Aorta (tissue), 5 donors: ENCODE measurements around the gene TCEAL5. TPM values are rescaled to one million over a fixed set of nuclear protein-coding genes. Genes with fewer than 3 reads are reported as not detected.
A peak's percentile ranks its signal among the peaks of the same experiment; 100 is the strongest.

Experiments
- ATAC-seq: fragments of 200-7000 bp; cut with Tn5 transposase; one replicate; pipeline ENCODE4 v1.9.1; 2022; ENCODE audit warnings: moderate library complexity; ENCODE audit not compliant: low FRiP score
- DNase-seq, 2 donors: peaks; one replicate each; pipeline ENCODE4 v3.0.0-alpha.2; 2020
- H3K27ac ChIP-seq, 2 donors: one replicate each; pipeline ENCODE4 v1.5.1; 2013; ENCODE audit warnings: low read length in 2 of 2, mild to moderate bottlenecking in 2 of 2, moderate library complexity in 2 of 2, control low read depth in 1 of 2, inconsistent platforms in 1 of 2, low read depth in 1 of 2
- H3K27me3 ChIP-seq, 2 donors: one replicate each; pipeline ENCODE4 v1.6.1; 2013; ENCODE audit warnings: control low read depth in 1 of 2, low read length in 1 of 2, mild to moderate bottlenecking in 1 of 2, moderate library complexity in 1 of 2; ENCODE audit not compliant: insufficient read depth in 2 of 2, control insufficient read depth in 1 of 2
- H3K36me3 ChIP-seq, 2 donors: one replicate each; pipeline ENCODE4 v1.6.1; 2013; ENCODE audit warnings: control low read depth in 1 of 2, low read length in 1 of 2, mild to moderate bottlenecking in 1 of 2; ENCODE audit not compliant: insufficient read depth in 2 of 2, control insufficient read depth in 1 of 2
- H3K4me1 ChIP-seq, 2 donors: one replicate each; pipeline ENCODE4 v1.6.1; 2013; ENCODE audit warnings: low read length in 2 of 2, control low read depth in 1 of 2, mild to moderate bottlenecking in 1 of 2, moderate library complexity in 1 of 2; ENCODE audit not compliant: insufficient read depth in 2 of 2, control insufficient read depth in 1 of 2
- H3K4me3 ChIP-seq, 2 donors: one replicate each; pipeline ENCODE4 v1.5.1; 2013; ENCODE audit warnings: low read length in 2 of 2, control low read depth in 1 of 2, mild to moderate bottlenecking in 1 of 2
- H3K9me3 ChIP-seq: one replicate; pipeline ENCODE4 v1.6.1; 2013; ENCODE audit warnings: mild to moderate bottlenecking, low read length; ENCODE audit not compliant: control insufficient read depth
- WGBS, 2 donors: extraction: QIAGEN DNeasy Blood & Tissue Kit; methylation state at CpG; one replicate each; pipeline ENCODE4 v1.1.7; 2013; 5-methylcytosine and 5-hydroxymethylcytosine counted together
- intact Hi-C, 2 donors: fragments of 100-400 bp; cut with DNase I; formaldehyde crosslinking; loops; one replicate each; pipeline versions ENCODE4 v1.14.2 to v1.15.0; 2022
- polyA plus RNA-seq, 2 donors: library from polyadenylated mRNA; stranded (reverse); fragments of 200-250 nt; gene quantifications; one replicate each; pipeline ENCODE4 v1.2.3, GENCODE V29; 2013
- total RNA-seq, 2 donors: library from RNA; stranded (reverse); fragmentation: NEBNext Ultra II Directional; extraction: Animal tissue kit (Norgen Biotek cat#: 25700); gene quantifications; one replicate each; pipeline ENCODE4 v1.2.1, GENCODE V29; 2021
- donor health status: healthy with polysubstance abuse.
- donor health status: Bipolar disorder and iron deficiency.
- donor health status: DM: no; HTN: no; CAD: no.
- donor health status: DM: no; HTN: no; CAD: no.
- donor health status: DM: yes; HTN: yes; CAD: no.

TCEAL5 gene
- total and polyA plus RNA-seq, 4 donors, result 0.28 to 11.5 (median 1.7) TPM

DNA sequence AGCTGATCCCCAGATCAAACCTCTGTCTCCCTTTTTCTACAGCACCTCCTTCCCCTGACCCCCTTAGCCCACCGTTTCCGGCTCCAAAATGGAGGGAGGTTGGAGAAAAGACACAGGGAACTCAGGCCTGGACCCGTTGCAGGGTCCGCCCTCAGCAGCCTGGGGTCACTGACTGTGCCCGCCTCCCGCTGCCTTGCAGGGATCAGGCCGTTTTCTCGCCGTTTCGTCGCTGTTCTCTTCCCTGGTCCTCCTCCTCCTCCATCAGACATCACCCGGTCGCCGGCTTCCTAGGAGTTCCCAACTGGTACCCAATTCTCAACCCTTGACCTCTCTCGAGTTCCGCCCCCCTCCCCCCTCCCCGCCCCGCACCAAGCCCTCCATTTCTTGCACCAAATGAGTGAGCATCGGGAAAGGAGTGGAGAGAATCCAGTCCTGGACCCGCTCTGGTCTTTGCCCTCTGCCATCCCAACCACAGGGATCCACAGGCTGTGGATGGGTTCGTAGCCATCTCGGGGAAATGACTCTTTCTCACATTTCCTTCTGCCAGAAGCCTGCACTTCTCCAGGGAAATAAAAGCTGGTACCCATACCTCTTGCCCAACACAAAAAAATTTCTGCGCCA lies 493 bp downstream of the TCEAL5 start:
- no peaks in the 10 kb centered on the region for H3K4me1 ChIP-seq
- ATAC-seq, result peak; percentile 45
- H3K9me3 ChIP-seq, result no peaks in the 10 kb centered on the region
- no peak overlapping the region for H3K27ac ChIP-seq
- H3K36me3 ChIP-seq, result no peaks in the 10 kb centered on the region
- intact Hi-C loops, result no loop called here
- 2 to 23% methylated on average over 16 to 23 of the region's 23 CpGs for WGBS, 2 donors
- H3K27me3 ChIP-seq, result no peaks in the 10 kb centered on the region
- peak in 1 of 2 donors; percentile 74 for DNase-seq
- peak overlapping the region; percentile 5 to 38 for H3K4me3 ChIP-seq

DNA sequence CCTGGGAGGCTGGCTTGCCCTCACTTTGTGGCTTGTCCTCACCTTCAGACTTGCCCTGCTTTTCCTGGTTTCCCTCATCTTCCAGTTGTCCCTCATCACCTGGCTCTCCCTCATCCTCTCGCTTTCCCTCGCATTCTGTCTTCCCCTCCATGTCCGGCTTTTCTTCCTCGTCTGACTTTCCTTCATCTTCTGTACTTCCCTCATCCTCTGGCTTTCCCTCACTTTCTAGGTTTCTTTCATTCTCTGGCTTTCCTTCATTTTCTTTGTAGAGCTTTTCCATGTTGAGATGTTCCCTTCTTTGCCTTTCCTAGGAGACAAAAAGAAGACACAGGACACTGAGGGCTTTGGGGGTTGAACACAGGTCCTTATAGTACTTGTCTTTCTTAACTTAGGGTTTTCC lies 2.3 kb downstream of the TCEAL5 start:
- whole genome bisulfite sequencing, 2 donors, result 94 to 97% methylated on average over 4 of the region's 4 CpGs
- intact Hi-C loops, result no loop called here
- ATAC-seq (no peak), DNase-seq (no peak)
- Histone ChIP-seq H3K36me3 (no peaks in the 10 kb centered on the region), H3K9me3 (no peaks in the 10 kb centered on the region), H3K27ac (no peak overlapping the region), H3K4me3 (no peak overlapping the region), H3K27me3 (no peaks in the 10 kb centered on the region), H3K4me1 (no peaks in the 10 kb centered on the region)

DNA sequence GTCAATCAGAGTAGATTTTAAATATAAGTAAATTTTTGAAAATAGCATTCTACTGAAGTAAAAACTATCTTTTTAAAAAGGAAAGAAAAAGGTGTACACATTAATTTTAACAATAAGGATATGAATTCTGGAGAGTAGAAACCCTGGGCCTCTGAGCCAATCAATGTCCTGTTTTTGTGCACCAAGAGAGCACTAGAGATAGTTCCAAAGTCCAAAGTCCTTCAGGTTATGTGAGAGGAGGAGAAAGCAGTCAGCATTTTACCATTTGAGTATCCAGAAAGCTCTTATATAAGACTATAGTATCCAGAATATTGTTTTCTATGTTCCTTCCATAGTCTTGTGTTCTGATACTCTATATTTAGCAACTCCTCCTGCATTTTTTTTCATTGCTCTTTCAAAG lies 18.3 kb downstream of the TCEAL5 start:
- Histone ChIP-seq H3K4me1 (no peaks in the 10 kb centered on the region), H3K4me3 (no peak overlapping the region), H3K9me3 (no peaks in the 10 kb centered on the region), H3K36me3 (no peaks in the 10 kb centered on the region), H3K27ac (no peak overlapping the region), H3K27me3 (no peaks in the 10 kb centered on the region)
- DNase-seq (no peak), ATAC-seq (no peak)
- intact Hi-C loops, result no loop called here

DNA sequence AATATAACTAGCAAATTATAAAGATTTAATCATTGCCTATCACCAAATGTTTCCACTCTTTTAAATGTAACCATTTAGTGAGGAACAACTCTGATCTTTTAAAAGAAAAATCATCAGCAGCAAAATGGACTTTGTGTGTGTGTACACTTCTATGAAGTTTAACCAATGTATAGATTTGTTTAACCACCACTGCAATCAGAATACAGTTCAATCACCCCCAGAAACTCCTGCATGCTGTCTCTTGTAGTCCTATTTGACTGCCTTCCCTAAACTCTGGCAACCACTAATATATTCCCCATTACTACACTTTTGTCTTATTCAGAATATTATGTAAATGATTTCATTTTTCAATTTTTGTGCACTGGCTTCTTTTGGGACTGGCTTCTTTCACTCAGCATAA lies 19.9 kb downstream of the TCEAL5 start:
- no peaks in the 10 kb centered on the region for H3K9me3 ChIP-seq
- ATAC-seq (no peak), DNase-seq (no peak)
- H3K4me3 ChIP-seq, result no peak overlapping the region
- H3K36me3 ChIP-seq, result no peaks in the 10 kb centered on the region
- H3K27me3 ChIP-seq, result no peaks in the 10 kb centered on the region
- intact Hi-C loops, result no loop called here
- no peaks in the 10 kb centered on the region for H3K4me1 ChIP-seq
- H3K27ac ChIP-seq, result no peak overlapping the region

DNA sequence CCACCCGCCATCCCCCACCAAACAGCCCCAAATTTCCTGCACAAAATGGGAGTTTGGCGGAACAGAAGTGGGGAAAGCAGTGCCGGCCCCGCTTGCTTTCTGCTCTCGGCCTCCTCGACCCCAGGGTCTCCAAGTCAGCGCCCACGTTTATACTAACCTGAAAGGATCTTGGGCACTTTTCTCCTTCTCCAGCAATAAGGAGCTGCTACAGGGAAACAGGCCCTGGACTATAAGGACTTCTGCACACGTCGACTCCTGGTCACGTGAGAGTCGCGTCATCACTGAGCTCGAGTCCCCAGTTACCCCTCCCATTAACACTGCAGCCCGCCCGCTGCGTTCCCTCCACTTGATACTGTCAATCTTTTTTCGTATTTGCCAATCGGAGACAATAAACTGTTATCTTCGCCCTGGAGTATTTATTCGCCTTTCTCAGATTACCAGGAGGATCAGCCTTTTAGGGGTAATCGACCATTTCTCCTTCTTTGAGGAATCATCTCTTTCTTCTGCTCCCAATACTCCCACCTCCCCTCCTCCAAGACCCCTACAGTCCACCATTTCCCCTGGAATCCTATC lies 21.5 kb downstream of the TCEAL5 start, which contains the start of gene TCEAL8:
TCEAL8 (minus strand) TSS at position 235 of the 573 bp plus-strand sequence. CDS start 1,176 bp downstream, outside the sequence.
- no peaks in the 10 kb centered on the region for H3K36me3 ChIP-seq
- intact Hi-C loops, result loop anchor here in 1 of 2 donors (2.0 kb wide), 1 partner anchor 40 kb away; the partner anchor contains the start of gene BEX4
- H3K4me1 ChIP-seq, result no peaks in the 10 kb centered on the region
- H3K27me3 ChIP-seq, result no peaks in the 10 kb centered on the region
- no peaks in the 10 kb centered on the region for H3K9me3 ChIP-seq
- peak within 1 kb of the TSS; percentile 46 to 76 for H3K4me3 ChIP-seq
- 0 to 28% methylated on average over 22 of the region's 22 CpGs for WGBS, 2 donors
- DNase-seq, result peak; percentile 90 to 93
- H3K27ac ChIP-seq, result peak within 1 kb of the TSS; percentile 0 to 76
- peak; percentile 93 for ATAC-seq

DNA sequence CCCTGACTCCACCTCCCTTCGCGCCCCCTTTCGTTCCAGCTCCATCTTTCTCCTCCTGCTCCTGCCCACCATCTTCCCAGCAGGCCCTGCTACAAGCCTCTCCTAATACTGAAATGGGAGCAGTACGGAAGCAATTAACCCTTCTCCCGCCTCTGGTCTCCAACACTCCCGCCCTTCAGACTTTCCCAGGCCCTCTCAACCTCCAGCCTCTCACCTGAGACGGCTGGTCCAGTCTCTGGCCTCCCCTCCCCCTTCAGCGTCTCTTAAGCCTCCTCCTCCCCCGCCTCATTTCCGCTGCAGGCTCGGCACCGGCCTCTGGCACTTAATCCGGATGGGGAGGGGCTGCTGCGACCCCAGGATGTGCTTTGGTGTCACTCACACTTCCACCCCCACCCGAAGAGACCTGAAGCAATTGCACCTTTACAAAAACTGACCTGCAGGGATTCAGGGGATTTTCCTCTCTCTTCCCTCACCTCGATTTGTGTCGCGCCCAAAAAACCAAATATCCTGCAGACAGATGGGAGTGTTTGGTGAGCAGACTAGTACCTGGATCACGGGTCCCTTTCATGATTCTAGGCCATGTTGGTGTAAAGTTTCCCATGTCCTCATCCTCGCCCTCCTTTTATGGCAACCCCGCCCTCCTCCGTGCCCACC lies 22.3 kb downstream of the TCEAL5 start:
- Histone ChIP-seq H3K4me1 (no peaks in the 10 kb centered on the region), H3K27me3 (no peaks in the 10 kb centered on the region), H3K9me3 (no peaks in the 10 kb centered on the region), H3K4me3 (peak overlapping the region; percentile 46 to 76), H3K36me3 (no peaks in the 10 kb centered on the region), H3K27ac (peak overlapping the region; percentile 0 to 60)
- 1 to 18% methylated on average over 22 of the region's 22 CpGs for WGBS, 2 donors
- DNase-seq, result peak in 1 of 2 donors; percentile 62
- intact Hi-C loops, result loop anchor here in 1 of 2 donors (2.0 kb wide), 1 partner anchor 39 kb away; the partner anchor contains the start of gene BEX4
- peak; percentile 78 for ATAC-seq

DNA sequence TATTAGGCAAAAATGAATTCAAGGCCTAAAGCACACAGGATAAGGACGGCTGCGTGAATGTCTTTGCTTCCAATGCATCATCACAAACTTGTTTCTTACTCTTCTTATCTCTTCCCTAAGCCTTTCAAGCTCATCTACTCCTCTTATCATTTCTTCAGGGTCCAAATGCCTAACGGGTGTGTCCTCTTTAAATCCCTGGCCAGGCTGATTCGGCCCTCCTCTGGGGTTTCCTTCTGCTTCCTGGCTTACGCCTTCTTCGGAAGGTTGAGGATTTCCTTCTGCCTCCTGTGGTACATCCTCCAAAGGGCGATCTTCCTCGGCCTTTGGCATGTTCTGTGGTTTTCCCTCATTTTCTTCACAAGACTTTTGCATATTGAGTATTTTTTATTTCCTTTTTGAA lies 22.9 kb downstream of the TCEAL5 start:
- no peaks in the 10 kb centered on the region for H3K36me3 ChIP-seq
- DNase-seq (no peak), ATAC-seq (no peak)
- H3K4me3 ChIP-seq, result peak overlapping the region; percentile 46 to 76
- 15 to 43% methylated on average over 8 of the region's 8 CpGs for WGBS, 2 donors
- no peaks in the 10 kb centered on the region for H3K4me1 ChIP-seq
- peak overlapping the region in 1 of 2 donors; percentile 60 for H3K27ac ChIP-seq
- H3K9me3 ChIP-seq, result no peaks in the 10 kb centered on the region
- intact Hi-C loops, result loop anchor here (2.0 kb wide), 2 partner anchors 37 to 39 kb away; partner anchors contain the start of gene BEX4 (in 1 of the 2)
- H3K27me3 ChIP-seq, result no peaks in the 10 kb centered on the region

DNA sequence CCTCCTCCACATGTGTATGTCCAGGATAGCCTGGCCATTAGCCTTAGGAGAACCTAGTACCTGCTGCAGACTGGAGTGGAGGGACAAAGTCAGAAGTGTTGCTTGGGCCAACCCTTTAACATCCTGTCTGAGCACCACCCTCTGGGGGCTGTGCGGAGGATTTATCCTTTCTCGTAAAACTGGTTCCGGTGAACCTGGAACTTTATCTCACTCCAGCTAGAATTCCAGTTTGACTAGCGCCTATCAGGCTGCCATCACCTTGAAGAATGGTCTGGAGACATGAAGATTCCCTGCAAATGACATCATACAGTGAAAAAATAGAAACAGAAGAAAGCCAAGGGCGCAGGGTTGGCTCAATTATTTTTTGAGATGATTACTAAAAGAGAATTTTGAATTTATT lies 25.6 kb downstream of the TCEAL5 start:
- no peak overlapping the region for H3K27ac ChIP-seq
- no peak overlapping the region for H3K4me3 ChIP-seq
- no peaks in the 10 kb centered on the region for H3K4me1 ChIP-seq
- intact Hi-C loops, result no loop called here
- H3K36me3 ChIP-seq, result no peaks in the 10 kb centered on the region
- 51 to 65% methylated on average over 5 of the region's 5 CpGs for WGBS, 2 donors
- ATAC-seq, result no peak
- H3K27me3 ChIP-seq, result no peaks in the 10 kb centered on the region
- no peak for DNase-seq
- no peaks in the 10 kb centered on the region for H3K9me3 ChIP-seq
